ENCODE data around the gene UNC119B.
A peak's percentile ranks its signal among the peaks of the same experiment; 100 is the strongest.

Gene UNC119B

GRCh38 chr12:120688527-120689071 lies 21.7 kb upstream of the UNC119B start:
- no peak for DNase-seq (ENCODE audit: low spot score)

- no peak for DNase-seq (ENCODE audit: low spot score)
Measured at GRCh38 chr12:120689397-120690082, 20.7 kb upstream of the UNC119B start.

GRCh38 chr12:120690083-120690450 lies 20.2 kb upstream of the UNC119B start:
- no peak for DNase-seq (ENCODE audit: low spot score)

DNA sequence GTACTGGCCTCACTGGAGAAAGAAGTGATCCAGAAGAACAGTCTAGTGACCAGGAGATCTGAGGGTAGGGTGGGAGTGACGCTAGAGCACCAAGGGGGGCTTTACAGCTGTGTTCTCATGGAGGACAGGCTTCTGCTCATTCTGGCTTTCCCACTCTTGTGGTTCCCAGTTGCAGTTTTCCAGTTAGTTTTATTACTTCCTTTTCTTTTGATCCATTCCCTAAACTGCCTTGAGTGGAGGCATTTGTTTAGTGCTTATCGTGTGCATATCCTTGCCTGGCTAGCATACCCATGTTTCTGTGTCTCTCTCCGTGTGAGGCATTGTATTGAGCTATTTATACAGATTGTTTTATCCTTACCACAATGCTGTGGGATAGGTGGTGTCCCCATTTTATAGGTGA lies 19.3 kb upstream of the UNC119B start:
- DNase-seq (ENCODE audit: low spot score), result no peak

DNA sequence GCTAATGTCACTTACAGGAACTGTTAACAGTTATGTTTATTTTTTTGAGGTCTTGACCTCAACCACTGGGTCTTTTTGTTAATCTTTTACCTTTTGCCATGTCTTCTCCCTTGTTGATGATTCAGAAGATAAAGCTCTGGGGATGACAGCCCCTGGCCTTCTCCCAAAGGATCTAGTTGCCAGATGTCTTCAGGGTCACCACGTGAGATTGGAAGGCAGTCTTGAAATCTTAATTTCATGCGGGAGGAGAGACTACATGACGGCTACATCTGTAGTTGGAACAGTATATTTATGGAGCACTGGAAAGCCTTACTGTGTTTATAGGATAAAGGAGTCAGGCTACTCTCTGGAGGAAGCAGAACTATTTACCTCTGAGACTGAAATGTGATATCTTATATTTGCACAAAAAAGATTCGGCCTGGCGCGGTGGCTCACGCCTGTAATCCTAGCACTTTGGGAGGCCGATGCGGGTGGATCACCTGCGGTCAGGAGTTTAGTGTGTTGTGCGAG lies 17.7 kb upstream of the UNC119B start:
- DNase-seq (ENCODE audit: low spot score), result no peak

- no peak for DNase-seq (ENCODE audit: low spot score)
Measured at GRCh38 chr12:120693848-120694247, 16.4 kb upstream of the UNC119B start.

DNA sequence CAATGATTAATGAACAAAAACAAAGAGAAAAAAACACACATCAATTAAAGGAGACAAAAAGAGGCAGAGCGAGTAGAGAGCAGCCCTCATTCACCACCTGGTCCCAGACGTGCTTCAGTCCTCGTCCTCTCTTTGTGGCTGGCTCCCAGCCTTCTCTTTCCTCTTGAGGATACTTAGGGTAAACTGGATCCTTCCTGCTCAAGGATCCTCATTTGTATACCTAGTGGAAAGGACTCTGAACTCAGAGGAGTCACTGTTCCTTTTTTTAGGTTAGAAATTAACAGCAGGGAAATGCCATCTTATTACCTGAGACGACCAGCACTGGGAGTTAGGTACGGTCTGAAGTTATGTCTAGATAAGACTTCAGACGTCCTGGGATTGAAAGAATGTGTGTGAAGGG lies 13.6 kb upstream of the UNC119B start:
- no peak for DNase-seq (ENCODE audit: low spot score)

- DNase-seq (ENCODE audit: low spot score), result no peak
Measured at GRCh38 chr12:120697344-120697743, 12.9 kb upstream of the UNC119B start.

- DNase-seq (ENCODE audit: low spot score), result no peak
Measured at GRCh38 chr12:120698665-120699064, 11.6 kb upstream of the UNC119B start.

- no peak for DNase-seq (ENCODE audit: low spot score)
Measured at GRCh38 chr12:120699553-120699952, 10.7 kb upstream of the UNC119B start.

GRCh38 chr12:120700886-120701285 lies 9.4 kb upstream of the UNC119B start:
- no peak for DNase-seq (ENCODE audit: low spot score)

- DNase-seq (ENCODE audit: low spot score), result no peak
Measured at GRCh38 chr12:120702637-120703036, 7.6 kb upstream of the UNC119B start.

DNA sequence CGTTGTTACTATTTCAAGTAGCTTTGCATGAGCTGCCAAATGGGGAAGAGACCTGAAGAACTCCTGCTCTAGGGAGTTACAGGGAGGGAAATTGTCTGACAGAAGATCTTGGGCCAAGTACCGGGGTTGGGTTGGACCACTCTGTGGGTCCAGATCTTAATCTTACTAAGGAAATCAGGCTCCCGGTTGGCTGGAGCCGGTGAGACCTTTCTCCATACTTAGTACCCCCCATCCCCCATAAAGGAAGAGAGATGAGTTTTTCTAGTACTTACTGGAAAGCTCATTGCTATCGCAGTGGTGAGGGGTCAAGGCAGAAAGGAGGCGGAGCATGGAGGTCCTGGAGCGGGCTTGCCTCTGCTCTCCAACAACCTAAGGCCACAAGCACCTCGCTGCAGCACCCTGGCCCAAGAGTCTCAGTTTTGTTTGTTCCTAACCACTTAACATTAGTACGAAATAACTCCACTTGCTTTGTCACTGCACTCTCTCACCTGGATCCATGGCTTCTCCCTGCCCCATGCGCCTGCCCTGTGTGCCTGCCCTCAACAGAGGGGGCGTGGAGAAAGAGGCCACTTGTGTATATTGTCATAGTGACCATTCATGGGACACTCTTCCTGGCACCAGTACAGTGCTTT lies 6.8 kb upstream of the UNC119B start:
- DNase-seq (ENCODE audit: low spot score), result no peak

- DNase-seq (ENCODE audit: low spot score), result no peak
Measured at GRCh38 chr12:120705618-120706017, 4.6 kb upstream of the UNC119B start.

- no peak for DNase-seq (ENCODE audit: low spot score)
Measured at GRCh38 chr12:120706029-120706428, 4.2 kb upstream of the UNC119B start.

- DNase-seq (ENCODE audit: low spot score), result no peak
Measured at GRCh38 chr12:120708651-120709050, 1.6 kb upstream of the UNC119B start.

DNA sequence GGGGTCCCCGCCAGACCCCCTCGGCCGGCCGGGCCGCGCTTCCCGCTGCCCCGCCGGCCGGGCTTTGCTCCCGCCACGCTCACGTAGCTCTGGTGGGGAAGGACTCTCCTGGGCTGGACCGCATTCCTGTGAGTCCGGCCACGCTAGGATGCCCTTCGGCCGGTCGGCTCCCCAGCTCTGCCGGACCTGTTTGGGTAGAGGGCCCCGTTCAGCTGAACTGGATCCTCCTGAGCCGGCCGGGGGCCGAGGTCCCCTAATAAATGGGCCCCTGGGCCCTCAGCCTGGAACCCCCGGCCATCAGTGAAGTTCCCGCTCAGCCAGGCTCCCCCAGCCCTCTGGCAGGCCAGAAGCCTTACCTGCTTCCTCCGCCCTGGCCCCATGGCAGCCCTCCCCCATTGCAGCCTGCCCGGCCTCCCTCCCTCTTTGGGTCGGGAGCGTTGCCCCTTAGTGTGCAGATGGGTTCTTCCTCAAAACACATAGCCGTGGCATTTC lies 593 bp downstream of the UNC119B start:
- DNase-seq (ENCODE audit: low spot score), result no peak

GRCh38 chr12:120711411-120711810 lies 1.2 kb downstream of the UNC119B start:
- DNase-seq (ENCODE audit: low spot score), result no peak

DNA sequence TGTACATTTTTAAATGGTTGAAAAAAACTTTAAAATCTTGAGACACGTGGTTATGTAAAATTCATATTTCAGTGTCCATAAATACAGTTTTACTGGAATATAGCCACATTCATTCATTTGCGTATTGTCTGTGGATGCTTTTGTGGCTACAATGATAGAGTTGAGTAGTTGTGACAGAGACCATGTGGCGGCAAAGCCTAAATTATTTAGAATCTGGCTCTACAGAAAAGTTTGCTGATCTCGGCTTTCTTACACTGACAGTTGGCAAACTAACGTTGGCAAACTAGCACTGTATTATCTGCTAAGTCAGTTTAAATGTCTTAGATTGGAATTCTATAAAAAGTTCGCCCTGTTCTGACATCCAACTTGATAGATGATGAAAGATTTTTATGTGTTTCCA lies 2.4 kb downstream of the UNC119B start:
- no peak for DNase-seq (ENCODE audit: low spot score)

- DNase-seq (ENCODE audit: low spot score), result peak; percentile 74
Measured at GRCh38 chr12:120713861-120714482, 3.7 kb downstream of the UNC119B start.

DNA sequence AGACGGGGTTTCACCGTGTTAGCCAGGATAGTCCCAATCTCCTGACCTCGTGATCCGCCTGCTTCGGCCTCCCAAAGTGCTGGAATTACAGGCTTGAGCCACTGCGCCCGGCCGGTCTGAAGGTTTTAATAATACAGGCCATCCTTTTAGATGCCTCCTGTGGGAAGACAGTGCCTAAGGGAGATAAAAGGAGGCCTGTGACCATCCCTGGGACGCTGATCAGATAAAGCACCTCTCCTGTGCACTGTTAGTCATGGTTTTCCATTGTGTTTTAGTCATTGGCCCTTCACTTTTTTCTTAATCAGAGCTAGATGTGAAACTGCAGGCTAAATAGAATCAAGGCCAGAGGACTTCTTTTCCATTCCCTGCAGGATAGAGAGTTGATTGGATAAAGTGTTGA lies 7.8 kb downstream of the UNC119B start:
- DNase-seq (ENCODE audit: low spot score), result no peak

- peak; percentile 22 for DNase-seq (ENCODE audit: low spot score)
Measured at GRCh38 chr12:120719072-120719471, 8.8 kb downstream of the UNC119B start.

Measured in HuH-7 (cell line).